HEK293 (cell line): Measurements from ENCODE around the gene ZMYM2.

Experiments
- BCL11B ChIP-seq: fragments of 450-650 bp; formaldehyde crosslinking; IDR thresholded peaks from 2 replicates; pipeline ENCODE4 v1.5.1; 2016; ENCODE audit warnings: low read depth, missing biosample characterization, missing genetic modification characterization
- KLF16 ChIP-seq: fragments of 450-650 bp; formaldehyde crosslinking; IDR thresholded peaks from 2 replicates; pipeline ENCODE4 v1.5.1; 2017; ENCODE audit warnings: missing biosample characterization, missing genetic modification characterization
- KLF9 ChIP-seq: fragments of 450-650 bp; formaldehyde crosslinking; IDR thresholded peaks from 2 replicates; pipeline ENCODE4 v1.5.1; 2016; ENCODE audit warnings: missing biosample characterization, missing genetic modification characterization, low read depth
- SP3 ChIP-seq: fragments of 450-650 bp; formaldehyde crosslinking; IDR thresholded peaks from 2 replicates; pipeline ENCODE4 v1.5.1; 2016; ENCODE audit warnings: missing biosample characterization, missing genetic modification characterization
- SP7 ChIP-seq: fragments of 450-650 bp; formaldehyde crosslinking; IDR thresholded peaks from 2 replicates; pipeline ENCODE4 v1.5.1; 2016; ENCODE audit warnings: missing biosample characterization, missing genetic modification characterization
- YY1 ChIP-seq: fragments of 450-650 bp; formaldehyde crosslinking; IDR thresholded peaks from 2 replicates; pipeline ENCODE4 v1.5.1; 2018; ENCODE audit warnings: missing biosample characterization, missing genetic modification characterization
- ZBTB17 ChIP-seq: fragments of 450-650 bp; formaldehyde crosslinking; IDR thresholded peaks from 2 replicates; pipeline ENCODE4 v1.5.1; 2016; ENCODE audit warnings: missing biosample characterization, missing genetic modification characterization
- ZBTB20 ChIP-seq: fragments of 450-650 bp; formaldehyde crosslinking; IDR thresholded peaks from 2 replicates; pipeline ENCODE4 v1.5.1; 2016; ENCODE audit warnings: missing biosample characterization, missing genetic modification characterization
- ZFHX2 ChIP-seq: fragments of 450-650 bp; formaldehyde crosslinking; conservative IDR thresholded peaks from 2 replicates; pipeline ENCODE4 v1.5.1; 2016; ENCODE audit warnings: missing biosample characterization, missing genetic modification characterization
- ZNF140 ChIP-seq: fragments of 450-650 bp; formaldehyde crosslinking; IDR thresholded peaks from 2 replicates; pipeline ENCODE4 v1.5.1; 2016; ENCODE audit warnings: missing biosample characterization, missing genetic modification characterization
- ZNF155 ChIP-seq: fragments of 450-650 bp; formaldehyde crosslinking; IDR thresholded peaks from 2 replicates; pipeline ENCODE4 v1.5.1; 2016; ENCODE audit warnings: missing biosample characterization, missing genetic modification characterization
- ZNF223 ChIP-seq: fragments of 450-650 bp; formaldehyde crosslinking; IDR thresholded peaks from 2 replicates; pipeline ENCODE4 v1.5.1; 2016; ENCODE audit warnings: missing biosample characterization, missing genetic modification characterization
- ZNF274 ChIP-seq, 2 experiments: fragments of 200-500 bp in 1 of 2; fragments of 450-650 bp in 1 of 2; sonication (Bioruptor generic) in 1 of 2; formaldehyde crosslinking in 1 of 2; IDR thresholded peaks; 2 replicates each; pipeline versions ENCODE4 v1.5.1 to v1.6.1; 2014 to 2016; ENCODE audit warnings: borderline replicate concordance in 1 of 2, inconsistent platforms in 1 of 2, low read length in 1 of 2, missing biosample characterization in 1 of 2, missing genetic modification characterization in 1 of 2
- ZNF311 ChIP-seq: fragments of 450-650 bp; formaldehyde crosslinking; IDR thresholded peaks from 2 replicates; pipeline ENCODE4 v1.5.1; 2017; ENCODE audit warnings: missing biosample characterization, missing genetic modification characterization, borderline replicate concordance
- ZNF423 ChIP-seq: fragments of 450-650 bp; formaldehyde crosslinking; IDR thresholded peaks from 2 replicates; pipeline ENCODE4 v1.5.1; 2016; ENCODE audit warnings: missing biosample characterization, missing genetic modification characterization
- ZNF433 ChIP-seq: fragments of 450-650 bp; formaldehyde crosslinking; IDR thresholded peaks from 2 replicates; pipeline ENCODE4 v1.5.1; 2016; ENCODE audit warnings: missing biosample characterization, missing genetic modification characterization, low read depth
- ZNF558 ChIP-seq: fragments of 450-650 bp; formaldehyde crosslinking; IDR thresholded peaks from 2 replicates; pipeline ENCODE4 v1.5.1; 2016; ENCODE audit warnings: missing biosample characterization, missing genetic modification characterization
- ZNF571 ChIP-seq: fragments of 450-650 bp; formaldehyde crosslinking; IDR thresholded peaks from 2 replicates; pipeline ENCODE4 v1.5.0; 2017; ENCODE audit warnings: missing biosample characterization, missing genetic modification characterization
- ZNF626 ChIP-seq: fragments of 450-650 bp; sonication (Bioruptor Pico); formaldehyde crosslinking; IDR thresholded peaks from 2 replicates; pipeline ENCODE4 v1.5.1; 2018; ENCODE audit warnings: missing biosample characterization, missing genetic modification characterization, inconsistent platforms
- ZNF654 ChIP-seq: fragments of 450-650 bp; formaldehyde crosslinking; IDR thresholded peaks from 2 replicates; pipeline ENCODE4 v1.5.1; 2016; ENCODE audit warnings: low read depth, missing biosample characterization, missing genetic modification characterization
- ZNF76 ChIP-seq: fragments of 450-650 bp; formaldehyde crosslinking; IDR thresholded peaks from 2 replicates; pipeline ENCODE4; 2016; ENCODE audit warnings: low read depth, missing biosample characterization, missing genetic modification characterization, borderline replicate concordance
- TF ChIP-seq, protein P1 (sequence below): fragments of 450-650 bp; formaldehyde crosslinking; IDR thresholded peaks from 2 replicates; pipeline ENCODE4 v1.5.1; 2016; ENCODE audit warnings: missing biosample characterization, missing genetic modification characterization
- TF ChIP-seq, protein P2 (sequence below): fragments of 450-650 bp; formaldehyde crosslinking; IDR thresholded peaks from 2 replicates; pipeline ENCODE4 v1.5.1; 2016; ENCODE audit warnings: missing biosample characterization, missing genetic modification characterization
- TF ChIP-seq, protein P3 (sequence below): fragments of 450-650 bp; formaldehyde crosslinking; conservative IDR thresholded peaks from 2 replicates; pipeline ENCODE4 v1.5.1; 2016; ENCODE audit warnings: low read depth, missing biosample characterization, missing genetic modification characterization
- TF ChIP-seq, protein P4 (sequence below): fragments of 450-650 bp; formaldehyde crosslinking; IDR thresholded peaks from 2 replicates; pipeline ENCODE4 v1.5.1; 2016; ENCODE audit warnings: missing biosample characterization, missing genetic modification characterization
- TF ChIP-seq, protein P5 (sequence below): fragments of 450-650 bp; IDR thresholded peaks from 2 replicates; pipeline ENCODE4 v1.5.1; 2018; ENCODE audit warnings: missing biosample characterization, mild to moderate bottlenecking, missing genetic modification characterization

Gene ZMYM2

DNA sequence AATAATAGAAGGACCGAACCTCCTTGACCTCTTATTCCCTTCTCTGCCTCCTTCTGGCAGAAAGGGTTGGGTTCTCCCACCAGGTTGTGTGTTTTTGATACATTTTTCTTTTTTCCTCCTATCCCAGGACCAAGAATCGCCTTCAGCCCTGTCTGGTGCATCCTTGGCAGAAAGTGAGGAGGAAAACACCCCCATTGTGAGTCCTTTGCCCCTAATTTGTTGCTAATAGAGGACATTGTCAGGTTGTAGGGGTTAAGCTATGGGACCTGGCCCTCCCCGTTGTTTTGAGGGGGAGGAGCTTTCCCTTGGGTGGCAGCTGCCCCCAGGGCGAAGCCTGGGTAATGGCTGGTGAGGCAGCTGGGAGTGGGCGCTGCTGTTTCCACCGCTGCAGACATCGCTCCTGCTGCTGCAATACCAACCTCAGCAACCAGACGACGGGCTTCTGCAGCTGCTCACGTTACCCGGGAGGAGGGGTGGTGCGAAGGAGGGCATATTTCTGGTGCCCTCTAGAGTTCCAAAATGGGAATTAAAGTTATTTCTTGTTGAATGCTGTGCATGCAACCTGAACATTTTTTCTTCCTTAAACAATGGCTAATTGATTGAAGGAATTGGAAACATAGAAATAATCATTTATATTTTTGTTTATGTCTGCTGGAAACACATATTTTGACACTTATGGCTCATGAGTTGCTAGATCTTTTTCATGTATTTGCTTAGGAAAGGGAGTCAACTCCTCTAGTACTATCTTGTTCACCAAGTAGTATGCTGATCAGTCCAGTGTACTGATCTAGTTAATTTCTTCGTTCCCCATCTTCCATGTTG, 1.5 kb downstream of the ZMYM2 start (continued):
- TF ChIP-seq, protein P1, sequence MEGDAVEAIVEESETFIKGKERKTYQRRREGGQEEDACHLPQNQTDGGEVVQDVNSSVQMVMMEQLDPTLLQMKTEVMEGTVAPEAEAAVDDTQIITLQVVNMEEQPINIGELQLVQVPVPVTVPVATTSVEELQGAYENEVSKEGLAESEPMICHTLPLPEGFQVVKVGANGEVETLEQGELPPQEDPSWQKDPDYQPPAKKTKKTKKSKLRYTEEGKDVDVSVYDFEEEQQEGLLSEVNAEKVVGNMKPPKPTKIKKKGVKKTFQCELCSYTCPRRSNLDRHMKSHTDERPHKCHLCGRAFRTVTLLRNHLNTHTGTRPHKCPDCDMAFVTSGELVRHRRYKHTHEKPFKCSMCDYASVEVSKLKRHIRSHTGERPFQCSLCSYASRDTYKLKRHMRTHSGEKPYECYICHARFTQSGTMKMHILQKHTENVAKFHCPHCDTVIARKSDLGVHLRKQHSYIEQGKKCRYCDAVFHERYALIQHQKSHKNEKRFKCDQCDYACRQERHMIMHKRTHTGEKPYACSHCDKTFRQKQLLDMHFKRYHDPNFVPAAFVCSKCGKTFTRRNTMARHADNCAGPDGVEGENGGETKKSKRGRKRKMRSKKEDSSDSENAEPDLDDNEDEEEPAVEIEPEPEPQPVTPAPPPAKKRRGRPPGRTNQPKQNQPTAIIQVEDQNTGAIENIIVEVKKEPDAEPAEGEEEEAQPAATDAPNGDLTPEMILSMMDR = peak; percentile 62; the same call in 1 of the 2 replicates
- TF ChIP-seq ZBTB17 (tag by site-specific recombination) (peak; percentile 29; the same call in 1 of the 2 replicates), SP3 (tag by site-specific recombination) (peak; percentile 30), ZNF654 (tag by site-specific recombination) (peak; percentile 35), ZBTB20 (tag by site-specific recombination) (peak; percentile 56; the same call in 1 of the 2 replicates), ZFHX2 (tag by site-specific recombination) (peak; percentile 61), KLF16 (peak; percentile 21; the same call in 1 of the 2 replicates), ZNF423 (tag by site-specific recombination) (0 out of 2 replicates have a peak, but pooled peaks have one; percentile 23), SP7 (tag by site-specific recombination) (no peak), ZNF223 (tag by site-specific recombination) (no peak), ZNF626 (tag by site-specific recombination) (no peak), ZNF558 (tag by site-specific recombination) (no peak), ZNF274 (IDR thresholded peaks at IDR 0.05; ENCODE audit: low read length) (no peak), ZNF274 (tag by site-specific recombination; IDR thresholded peaks at IDR 0.05; ENCODE audit: borderline replicate concordance) (no peak), ZNF311 (tag by site-specific recombination) (no peak), YY1 (tag by site-specific recombination) (0 out of 2 replicates have a peak, but pooled peaks have one; percentile 18), ZNF433 (no peak), KLF9 (tag by site-specific recombination) (no peak), ZNF76 (peak; percentile 77; the same call in 1 of the 2 replicates), ZNF571 (no peak), ZNF140 (tag by site-specific recombination) (no peak), BCL11B (tag by site-specific recombination) (no peak), ZNF155 (no peak)
- TF ChIP-seq, protein P2, sequence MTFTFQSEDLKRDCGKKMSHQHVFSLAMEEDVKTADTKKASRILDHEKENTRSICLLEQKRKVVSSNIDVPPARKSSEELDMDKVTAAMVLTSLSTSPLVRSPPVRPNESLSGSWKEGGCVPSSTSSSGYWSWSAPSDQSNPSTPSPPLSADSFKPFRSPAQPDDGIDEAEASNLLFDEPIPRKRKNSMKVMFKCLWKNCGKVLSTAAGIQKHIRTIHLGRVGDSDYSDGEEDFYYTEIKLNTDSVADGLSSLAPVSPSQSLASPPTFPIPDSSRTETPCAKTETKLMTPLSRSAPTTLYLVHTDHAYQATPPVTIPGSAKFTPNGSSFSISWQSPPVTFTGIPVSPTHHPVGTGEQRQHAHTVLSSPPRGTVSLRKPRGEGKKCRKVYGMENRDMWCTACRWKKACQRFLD (tag by site-specific recombination) = no peak
- TF ChIP-seq, protein P3, sequence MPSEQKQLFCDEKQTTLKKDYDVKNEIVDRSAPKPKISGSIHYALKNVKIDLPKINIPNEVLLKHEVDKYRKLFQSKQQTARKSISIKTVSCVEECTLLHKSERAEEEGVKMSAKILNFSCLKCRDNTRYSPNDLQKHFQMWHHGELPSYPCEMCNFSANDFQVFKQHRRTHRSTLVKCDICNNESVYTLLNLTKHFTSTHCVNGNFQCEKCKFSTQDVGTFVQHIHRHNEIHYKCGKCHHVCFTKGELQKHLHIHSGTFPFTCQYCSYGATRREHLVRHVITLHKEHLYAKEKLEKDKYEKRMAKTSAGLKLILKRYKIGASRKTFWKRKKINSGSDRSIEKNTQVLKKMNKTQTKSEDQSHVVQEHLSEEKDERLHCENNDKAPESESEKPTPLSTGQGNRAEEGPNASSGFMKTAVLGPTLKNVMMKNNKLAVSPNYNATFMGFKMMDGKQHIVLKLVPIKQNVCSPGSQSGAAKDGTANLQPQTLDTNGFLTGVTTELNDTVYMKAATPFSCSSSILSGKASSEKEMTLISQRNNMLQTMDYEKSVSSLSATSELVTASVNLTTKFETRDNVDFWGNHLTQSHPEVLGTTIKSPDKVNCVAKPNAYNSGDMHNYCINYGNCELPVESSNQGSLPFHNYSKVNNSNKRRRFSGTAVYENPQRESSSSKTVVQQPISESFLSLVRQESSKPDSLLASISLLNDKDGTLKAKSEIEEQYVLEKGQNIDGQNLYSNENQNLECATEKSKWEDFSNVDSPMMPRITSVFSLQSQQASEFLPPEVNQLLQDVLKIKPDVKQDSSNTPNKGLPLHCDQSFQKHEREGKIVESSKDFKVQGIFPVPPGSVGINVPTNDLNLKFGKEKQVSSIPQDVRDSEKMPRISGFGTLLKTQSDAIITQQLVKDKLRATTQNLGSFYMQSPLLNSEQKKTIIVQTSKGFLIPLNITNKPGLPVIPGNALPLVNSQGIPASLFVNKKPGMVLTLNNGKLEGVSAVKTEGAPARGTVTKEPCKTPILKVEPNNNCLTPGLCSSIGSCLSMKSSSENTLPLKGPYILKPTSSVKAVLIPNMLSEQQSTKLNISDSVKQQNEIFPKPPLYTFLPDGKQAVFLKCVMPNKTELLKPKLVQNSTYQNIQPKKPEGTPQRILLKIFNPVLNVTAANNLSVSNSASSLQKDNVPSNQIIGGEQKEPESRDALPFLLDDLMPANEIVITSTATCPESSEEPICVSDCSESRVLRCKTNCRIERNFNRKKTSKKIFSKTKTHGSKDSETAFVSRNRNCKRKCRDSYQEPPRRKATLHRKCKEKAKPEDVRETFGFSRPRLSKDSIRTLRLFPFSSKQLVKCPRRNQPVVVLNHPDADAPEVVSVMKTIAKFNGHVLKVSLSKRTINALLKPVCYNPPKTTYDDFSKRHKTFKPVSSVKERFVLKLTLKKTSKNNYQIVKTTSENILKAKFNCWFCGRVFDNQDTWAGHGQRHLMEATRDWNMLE = no peak
- TF ChIP-seq, protein P4, sequence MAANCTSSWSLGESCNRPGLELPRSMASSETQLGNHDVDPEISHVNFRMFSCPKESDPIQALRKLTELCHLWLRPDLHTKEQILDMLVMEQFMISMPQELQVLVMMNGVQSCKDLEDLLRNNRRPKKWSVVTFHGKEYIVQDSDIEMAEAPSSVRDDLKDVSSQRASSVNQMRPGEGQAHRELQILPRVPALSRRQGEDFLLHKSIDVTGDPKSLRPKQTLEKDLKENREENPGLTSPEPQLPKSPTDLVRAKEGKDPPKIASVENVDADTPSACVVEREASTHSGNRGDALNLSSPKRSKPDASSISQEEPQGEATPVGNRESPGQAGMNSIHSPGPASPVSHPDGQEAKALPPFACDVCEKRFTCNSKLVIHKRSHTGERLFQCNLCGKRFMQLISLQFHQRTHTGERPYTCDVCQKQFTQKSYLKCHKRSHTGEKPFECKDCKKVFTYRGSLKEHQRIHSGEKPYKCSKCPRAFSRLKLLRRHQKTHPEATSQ (tag by site-specific recombination) = no peak
- TF ChIP-seq, protein P5, sequence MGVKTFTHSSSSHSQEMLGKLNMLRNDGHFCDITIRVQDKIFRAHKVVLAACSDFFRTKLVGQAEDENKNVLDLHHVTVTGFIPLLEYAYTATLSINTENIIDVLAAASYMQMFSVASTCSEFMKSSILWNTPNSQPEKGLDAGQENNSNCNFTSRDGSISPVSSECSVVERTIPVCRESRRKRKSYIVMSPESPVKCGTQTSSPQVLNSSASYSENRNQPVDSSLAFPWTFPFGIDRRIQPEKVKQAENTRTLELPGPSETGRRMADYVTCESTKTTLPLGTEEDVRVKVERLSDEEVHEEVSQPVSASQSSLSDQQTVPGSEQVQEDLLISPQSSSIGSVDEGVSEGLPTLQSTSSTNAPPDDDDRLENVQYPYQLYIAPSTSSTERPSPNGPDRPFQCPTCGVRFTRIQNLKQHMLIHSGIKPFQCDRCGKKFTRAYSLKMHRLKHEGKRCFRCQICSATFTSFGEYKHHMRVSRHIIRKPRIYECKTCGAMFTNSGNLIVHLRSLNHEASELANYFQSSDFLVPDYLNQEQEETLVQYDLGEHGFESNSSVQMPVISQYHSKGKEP (tag by site-specific recombination) = peak; percentile 99
